ENCODE results near the gene MCF2L2.
"Not testable (repeated sequence)": the region's sequence is repeated elsewhere in the genome, so short reads cannot be mapped to it uniquely, and the experiment has no call there.

The MCF2L2 gene

GRCh38 chr3:183193762-183194689 lies 234.4 kb downstream of the MCF2L2 start:
- DNase-seq: no peak

GRCh38 chr3:183192650-183193300 lies 235.6 kb downstream of the MCF2L2 start:
- no peak for DNase-seq

DNA sequence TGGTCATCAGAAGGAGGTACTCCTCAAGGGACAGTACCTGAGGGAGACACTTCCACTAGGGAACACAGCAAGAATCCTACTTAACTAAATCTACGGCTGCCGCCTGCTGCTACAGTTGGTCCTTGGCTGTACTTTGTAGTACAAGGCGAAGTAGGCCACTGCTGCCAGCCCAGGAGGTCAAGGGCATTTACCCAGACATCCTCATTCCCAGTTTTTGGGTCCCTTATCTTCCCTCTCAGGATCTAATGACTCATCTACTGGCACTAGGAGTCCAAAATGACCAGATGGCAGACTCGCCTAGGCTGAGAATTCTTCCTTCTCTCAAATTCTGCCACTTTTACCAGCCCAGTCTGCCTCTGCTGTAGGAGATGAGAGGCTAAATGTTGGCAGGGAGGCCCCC lies 238.8 kb downstream of the MCF2L2 start:
- no peak for DNase-seq

GRCh38 chr3:183188895-183189462 lies 239.4 kb downstream of the MCF2L2 start:
- DNase-seq: peak; percentile 26

- DNase-seq: no peak
Observed at GRCh38 chr3:183185696-183186095, 242.7 kb downstream of the MCF2L2 start.

DNA sequence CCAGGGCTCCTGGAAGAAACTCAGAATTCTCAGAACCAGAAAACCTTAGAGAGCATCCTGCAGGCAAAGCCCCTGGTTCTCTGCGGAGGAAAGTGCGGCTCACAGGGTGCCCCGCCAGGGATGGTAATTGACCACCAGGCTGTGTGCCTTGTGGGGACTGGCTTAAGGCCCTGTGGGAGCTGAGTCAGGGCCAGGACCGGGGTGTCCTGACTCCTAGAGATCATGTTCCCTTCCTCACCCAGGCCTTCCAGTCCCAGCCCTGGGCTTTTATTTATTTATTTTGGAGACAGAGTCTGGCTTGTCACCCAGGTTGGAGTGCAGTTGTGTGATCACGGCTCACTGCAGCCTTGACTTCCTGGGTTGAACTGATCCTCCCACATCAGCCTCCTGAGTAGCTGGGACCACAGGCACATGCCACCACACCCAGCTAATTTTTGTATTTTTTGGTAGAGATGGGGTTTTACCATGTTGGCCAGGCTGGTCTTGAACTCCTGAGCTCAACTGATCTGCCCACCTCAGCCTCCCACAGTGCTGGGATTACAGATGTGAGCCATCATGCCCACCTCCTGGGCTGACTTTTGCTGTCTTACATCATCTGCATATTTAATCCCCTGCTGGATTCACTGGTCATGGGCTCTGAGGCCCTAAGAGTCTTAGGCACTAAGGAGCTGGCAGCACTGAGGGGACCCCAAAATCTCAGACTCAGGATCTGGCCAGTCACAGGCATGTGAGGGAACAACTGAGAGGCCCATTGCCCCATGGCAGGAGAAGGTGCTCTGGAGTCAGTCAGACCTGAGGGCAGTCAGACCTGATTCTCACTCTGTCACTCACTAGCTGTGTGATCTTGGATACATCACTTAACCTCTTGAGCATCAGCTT lies 245.4 kb downstream of the MCF2L2 start:
- no peak for DNase-seq

GRCh38 chr3:183182073-183182472 lies 246.3 kb downstream of the MCF2L2 start:
- no peak for DNase-seq

DNA sequence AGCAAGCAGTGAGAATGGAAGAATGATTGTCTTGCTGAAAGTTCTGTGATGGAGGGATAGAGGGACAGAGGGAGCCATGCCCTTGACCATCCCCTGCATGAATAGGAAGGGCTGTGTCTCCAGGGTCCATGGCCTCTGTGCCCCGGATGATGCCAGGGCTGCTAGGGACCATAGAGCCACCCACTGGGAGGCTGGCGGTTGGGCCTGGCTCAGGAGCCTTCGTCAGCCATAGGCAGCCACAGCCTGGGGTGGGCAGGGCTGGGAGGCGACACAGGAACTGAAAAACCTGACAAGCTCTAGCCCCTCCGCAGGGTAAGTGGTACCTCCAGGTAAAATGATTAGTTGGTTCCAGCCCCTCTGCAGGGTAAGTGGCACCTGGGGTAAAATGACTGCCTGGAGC lies 246.8 kb downstream of the MCF2L2 start:
- DNase-seq: no peak

DNA sequence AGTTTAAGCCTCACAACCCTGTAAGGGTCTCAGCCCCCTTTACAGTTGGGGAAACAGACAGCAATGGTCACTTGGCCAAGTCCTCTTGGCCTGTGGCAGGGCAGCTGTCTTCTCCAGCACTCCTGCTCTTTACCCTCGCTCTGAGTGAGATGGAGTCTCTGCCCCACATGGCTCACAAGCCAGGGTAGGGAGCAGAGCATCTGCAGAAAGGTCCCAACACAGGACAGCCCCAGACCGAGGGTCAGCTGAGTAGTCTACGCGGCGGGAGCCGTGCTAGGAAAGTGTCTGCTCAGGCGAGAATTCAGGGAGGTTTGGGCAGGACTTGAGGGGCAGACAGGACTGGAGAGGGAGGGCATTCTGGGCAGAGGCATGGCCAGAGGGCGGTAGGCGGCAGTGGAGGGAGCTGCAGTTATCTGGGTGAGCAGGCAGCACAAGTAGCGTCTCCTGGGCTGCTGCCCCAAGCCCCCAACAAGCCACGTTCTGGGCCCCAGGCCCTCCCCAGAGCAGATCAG lies 247.6 kb downstream of the MCF2L2 start:
- no peak for DNase-seq

- DNase-seq: no peak
Observed at GRCh38 chr3:183180110-183180783, 248.2 kb downstream of the MCF2L2 start.

DNA sequence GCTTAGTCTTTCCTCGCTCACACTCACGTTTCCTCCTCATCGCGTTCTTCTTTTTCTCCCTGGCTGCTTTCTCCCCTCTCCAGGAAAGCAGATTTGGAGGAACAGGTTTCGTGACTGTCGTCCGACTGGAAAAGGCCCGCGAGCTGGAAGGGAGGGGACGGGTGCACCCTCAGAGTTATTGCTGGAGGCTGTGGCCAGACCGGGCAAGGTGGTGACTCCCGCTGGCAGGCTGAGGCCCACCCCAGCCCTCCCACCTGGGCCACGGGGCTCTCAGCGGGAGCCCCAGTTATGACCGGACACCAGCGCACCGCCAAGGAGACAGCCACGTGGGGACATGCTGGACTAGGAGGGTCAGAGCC lies 248.9 kb downstream of the MCF2L2 start:
- not testable (repeated sequence) for DNase-seq

- DNase-seq: peak; percentile 7
Observed at GRCh38 chr3:183178833-183179549, 249.4 kb downstream of the MCF2L2 start.

DNA sequence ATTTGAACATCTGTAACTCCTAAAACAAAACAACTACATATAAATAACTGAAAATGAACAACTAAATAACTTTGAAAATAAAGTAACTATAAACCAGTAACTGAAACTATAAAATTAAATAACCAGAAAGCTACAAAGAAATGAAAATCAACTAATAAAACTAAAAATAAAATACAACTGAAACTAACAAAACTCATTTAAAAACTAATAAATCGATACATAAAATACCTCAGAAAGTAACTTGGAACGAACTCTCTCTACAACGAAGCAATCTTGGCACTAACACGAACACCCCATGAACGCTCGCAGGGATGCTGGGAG lies 249.9 kb downstream of the MCF2L2 start:
- DNase-seq: no peak

GRCh38 chr3:183172051-183172639 lies 256.3 kb downstream of the MCF2L2 start:
- no peak for DNase-seq

- DNase-seq: not testable (repeated sequence)
Observed at GRCh38 chr3:183167975-183168374, 260.4 kb downstream of the MCF2L2 start.

DNA sequence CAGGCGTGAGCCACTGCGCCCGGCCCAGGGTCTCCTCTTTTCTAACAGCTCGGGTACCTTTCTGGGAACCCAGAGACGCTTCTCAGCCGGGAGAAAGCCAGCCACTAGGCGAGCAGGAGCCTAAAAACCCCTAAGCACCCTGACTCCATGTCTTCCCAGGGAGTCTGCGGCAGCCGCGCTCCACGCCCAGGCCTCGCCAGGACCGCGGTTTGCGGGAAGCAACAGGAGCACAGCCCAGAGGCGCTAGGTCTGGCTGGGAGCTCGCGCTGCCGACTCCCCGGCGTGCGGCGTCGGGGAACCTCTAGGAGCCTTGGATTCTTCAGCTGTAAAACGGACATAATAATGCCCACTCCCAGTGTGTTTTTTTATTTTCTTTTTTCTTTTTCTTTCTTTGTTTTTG lies 264.9 kb downstream of the MCF2L2 start:
- DNase-seq: no peak

GRCh38 chr3:183161552-183162336 lies 266.7 kb downstream of the MCF2L2 start:
- no peak for DNase-seq

GRCh38 chr3:183160616-183161015 lies 267.8 kb downstream of the MCF2L2 start:
- DNase-seq: no peak

DNA sequence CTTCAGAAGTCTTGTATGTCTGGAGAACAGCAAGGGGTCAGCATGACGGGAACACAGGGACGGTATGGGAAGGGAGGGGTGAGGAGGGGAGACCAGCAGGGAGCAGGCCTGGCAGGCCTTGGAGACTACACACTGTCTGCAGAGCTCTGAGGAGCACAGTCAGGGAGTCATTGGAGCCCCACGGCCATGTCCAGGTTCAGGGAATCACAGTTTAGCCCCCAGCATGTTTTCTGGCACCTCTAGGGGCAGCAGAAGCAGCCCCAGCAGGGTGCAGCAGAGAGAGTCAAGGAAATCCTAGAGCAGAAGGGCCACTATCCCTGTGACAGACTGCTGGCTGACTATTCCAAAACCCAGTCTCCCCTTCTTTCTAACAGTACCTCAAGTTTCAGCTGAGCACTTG lies 269.1 kb downstream of the MCF2L2 start:
- DNase-seq: no peak

GRCh38 chr3:183158551-183159006 lies 269.8 kb downstream of the MCF2L2 start:
- DNase-seq: peak; percentile 11
